Activated CD4-positive, CD25-positive, alpha-beta regulatory T cell treated with anti-CD3 and anti-CD28 coated beads, Interleukin-2, amount 50 U/mL, for 24 hours (primary cell): ENCODE measurements around the gene LHX3.

Experiments used
- ATAC-seq, 2 donors: fragments of 150-1000 bp; cut with Tn5 transposase; one replicate each; pipeline ENCODE4 v1.10.0; 2021; ENCODE audit warnings: mild to moderate bottlenecking in 1 of 2, moderate library complexity in 1 of 2

The LHX3 gene

DNA sequence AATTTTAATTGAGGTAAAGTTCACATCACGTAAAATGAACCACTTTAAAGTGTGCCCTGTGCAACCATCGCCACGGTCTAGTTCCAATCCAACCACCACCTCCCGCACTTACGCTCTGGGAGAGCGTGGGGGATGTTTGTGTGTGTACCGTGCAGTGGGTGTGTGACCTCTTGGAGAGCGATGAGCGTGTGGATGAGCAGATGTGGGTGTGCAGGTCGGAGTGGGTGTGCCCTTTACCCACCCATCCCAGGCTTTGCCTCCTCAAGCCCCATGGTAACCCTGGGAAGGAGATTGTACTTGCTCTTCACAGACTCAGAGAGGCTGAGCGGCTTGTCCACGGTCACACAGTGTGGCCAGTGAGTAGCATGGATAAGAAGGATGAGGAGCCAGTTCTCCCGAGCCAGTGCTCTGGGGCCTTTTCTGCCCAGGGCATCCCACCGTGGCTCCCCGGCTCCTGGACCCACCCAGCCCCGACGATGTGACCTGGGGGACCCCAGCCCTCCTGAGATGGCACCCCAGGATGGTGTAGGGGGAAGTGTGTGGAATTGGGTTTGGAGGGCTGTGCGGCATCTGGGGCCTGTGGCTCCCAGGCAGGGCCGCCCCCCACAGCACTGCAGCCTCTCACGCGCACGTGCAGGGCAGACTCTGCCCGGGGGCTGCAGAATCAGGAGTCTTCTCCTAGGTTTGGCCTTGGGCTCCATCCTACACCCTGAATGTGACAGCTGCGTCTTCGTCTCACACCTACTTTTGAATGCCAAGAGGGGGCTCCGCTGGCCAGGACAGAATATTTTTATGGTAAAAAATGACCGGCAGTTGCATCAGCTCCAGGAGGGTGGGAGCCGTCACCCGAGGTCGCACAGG is 13.6 kb downstream of the LHX3 start:
- ATAC-seq: no peak

DNA sequence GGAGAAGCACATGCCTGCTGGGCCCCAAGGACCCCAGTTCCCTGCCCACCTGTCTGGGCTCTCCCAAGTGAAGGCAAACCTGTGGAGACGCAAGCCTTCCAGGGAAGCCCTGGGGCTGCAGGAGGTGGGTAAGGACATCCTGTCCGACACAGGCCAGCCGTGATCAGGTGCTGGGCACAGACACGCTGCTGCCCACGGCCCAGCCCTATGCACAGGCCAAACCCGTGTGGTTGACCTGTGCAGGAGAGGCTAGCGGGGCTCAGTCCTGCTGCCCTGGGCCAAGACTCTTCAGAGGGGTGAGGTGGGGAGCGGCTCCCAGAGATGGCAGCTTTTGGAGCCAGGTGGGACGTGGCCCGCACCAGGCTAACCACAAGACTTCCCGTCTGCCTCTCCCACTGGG is 14.3 kb downstream of the LHX3 start:
- no peak for ATAC-seq

- ATAC-seq: no peak
Observed at GRCh38 chr9:136190237-136190601, 14.7 kb downstream of the LHX3 start.

DNA sequence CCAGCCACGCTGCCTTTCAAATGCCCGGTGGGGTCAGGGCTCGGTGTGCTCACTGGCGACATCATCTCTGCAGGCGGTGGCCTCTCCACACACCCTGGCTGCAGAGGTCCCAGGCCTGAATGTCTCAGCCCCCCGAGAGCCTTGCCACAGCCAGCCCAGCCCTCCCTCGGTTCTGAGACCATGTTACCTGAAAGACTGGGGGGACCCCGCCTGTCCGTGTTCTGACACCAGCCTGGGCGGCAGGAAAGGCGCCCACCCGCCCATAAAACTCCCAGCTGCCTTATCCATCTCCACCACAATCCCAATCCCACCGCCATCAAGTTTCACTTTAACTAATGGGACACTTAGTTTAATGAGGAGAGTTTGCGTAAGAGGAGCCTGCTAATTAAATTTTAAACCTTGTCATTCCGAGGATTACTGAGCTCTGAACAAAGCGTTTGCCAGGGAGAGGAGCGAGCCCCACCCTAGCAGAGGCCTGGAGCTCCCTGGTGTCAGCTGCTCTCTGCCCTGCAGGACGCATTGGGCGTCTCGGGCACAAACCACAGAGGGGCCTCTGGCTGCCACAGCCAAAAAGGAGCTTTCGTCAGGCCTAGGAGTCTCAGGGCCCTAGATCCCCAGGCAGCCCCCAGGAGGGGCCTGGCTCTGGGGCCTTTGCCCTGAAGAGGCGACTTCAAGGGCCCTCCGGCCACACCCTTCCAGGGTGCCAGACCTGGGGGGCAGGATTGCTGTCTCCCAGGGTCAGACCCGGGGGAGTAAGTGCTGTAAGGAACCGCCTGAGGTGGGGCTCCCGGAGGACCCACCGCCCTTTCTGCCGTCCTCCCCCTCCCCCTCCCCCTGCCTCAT is 15.3 kb downstream of the LHX3 start:
- no peak for ATAC-seq

GRCh38 chr9:136187683-136188586 is 17.0 kb downstream of the LHX3 start:
- ATAC-seq: no peak

- no peak for ATAC-seq
Observed at GRCh38 chr9:136187197-136187596, 17.7 kb downstream of the LHX3 start.

- ATAC-seq: no peak
Observed at GRCh38 chr9:136186386-136186785, 18.5 kb downstream of the LHX3 start.

DNA sequence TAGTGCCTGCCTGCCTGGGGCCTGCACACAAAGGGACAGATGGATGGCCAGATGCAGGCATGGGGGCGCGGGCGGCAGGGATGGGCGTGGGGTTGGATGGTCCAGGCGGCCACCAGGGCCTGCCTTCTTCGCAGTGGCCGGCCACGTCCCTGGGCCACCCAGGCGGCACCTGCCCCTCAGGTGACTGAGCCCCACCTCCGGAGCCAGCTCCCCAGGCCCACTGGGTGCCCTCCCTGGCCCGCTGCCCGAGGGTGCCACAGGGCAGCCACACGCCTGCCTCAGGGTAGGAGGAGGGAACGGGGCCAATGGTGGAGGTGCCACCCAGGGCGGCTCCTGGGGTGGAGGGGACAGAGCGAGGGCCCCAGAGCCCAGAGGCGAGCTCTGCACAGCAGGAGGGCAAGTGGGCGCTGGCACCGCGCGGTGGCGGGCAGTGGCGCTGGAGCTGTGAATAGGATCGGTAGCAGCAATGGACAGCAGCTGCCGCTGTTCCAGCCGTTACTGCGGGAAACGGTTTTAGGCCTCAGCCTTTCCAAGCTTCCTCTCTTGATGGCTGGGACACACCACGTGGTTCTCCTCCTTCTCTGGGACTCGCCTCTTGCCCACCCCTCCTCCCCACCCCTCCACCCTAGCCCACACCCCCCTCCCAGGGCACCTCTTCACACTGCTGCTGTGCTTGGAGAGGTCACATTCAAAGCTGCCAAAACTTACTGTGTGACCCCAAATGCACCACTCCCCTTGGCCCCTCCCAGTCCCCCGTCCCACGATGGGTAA is 19.1 kb downstream of the LHX3 start:
- no peak for ATAC-seq

DNA sequence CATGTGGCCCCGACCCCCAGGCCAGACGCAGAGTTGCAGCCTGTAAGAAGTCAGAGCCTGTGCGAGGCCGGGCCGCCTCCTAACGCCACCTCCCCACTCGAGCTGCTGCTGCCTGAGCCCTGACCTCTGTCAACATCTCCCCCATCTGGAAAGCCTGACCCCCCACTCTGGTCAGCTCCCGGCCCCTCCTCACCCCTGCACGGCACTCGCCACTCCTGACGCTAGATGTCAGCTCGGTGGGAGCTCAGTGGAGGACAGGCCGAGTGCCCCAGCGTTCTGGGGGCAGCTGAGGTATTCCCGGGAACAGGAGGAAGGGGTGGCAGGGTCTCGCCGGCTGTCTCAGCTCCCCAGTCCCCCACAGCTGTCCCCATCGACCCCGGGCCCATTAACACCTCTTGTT is 19.9 kb downstream of the LHX3 start:
- ATAC-seq: no peak

- no peak for ATAC-seq
Observed at GRCh38 chr9:136182850-136183422, 22.0 kb downstream of the LHX3 start.

GRCh38 chr9:136182420-136182787 is 22.5 kb downstream of the LHX3 start:
- ATAC-seq: no peak

DNA sequence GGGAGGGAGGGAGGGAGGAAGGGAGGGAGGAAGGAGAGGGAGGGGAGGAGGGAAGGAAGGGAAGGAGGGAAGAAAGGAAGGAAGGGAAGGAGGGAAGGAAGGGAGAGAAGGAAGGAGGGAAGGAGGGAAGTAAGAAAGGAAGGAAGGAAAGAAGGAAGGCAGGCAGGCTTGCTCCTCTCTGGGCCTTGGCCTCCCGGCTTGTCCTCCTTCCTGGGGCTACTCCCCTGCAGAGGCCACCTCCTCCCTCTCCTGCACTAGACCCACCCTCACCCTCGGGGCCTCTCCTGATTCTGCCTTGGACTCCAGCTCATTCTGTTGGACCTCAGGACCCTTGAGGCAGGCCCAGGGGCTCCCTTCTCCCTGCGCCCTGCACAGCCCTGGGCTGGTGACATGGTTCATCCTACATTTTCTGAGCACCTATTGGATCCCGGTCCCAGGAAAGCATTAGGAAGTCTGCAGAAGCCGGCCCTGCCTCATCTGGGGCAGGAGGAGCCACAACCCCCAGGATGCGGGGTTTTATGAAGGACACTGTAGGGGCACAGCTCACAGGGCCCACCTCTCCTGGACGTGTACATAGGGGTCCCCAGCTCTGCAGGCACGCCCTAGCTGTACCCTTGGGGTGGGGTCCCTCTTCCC is 23.0 kb downstream of the LHX3 start:
- ATAC-seq: no peak

- no peak for ATAC-seq
Observed at GRCh38 chr9:136180586-136180985, 24.3 kb downstream of the LHX3 start.

DNA sequence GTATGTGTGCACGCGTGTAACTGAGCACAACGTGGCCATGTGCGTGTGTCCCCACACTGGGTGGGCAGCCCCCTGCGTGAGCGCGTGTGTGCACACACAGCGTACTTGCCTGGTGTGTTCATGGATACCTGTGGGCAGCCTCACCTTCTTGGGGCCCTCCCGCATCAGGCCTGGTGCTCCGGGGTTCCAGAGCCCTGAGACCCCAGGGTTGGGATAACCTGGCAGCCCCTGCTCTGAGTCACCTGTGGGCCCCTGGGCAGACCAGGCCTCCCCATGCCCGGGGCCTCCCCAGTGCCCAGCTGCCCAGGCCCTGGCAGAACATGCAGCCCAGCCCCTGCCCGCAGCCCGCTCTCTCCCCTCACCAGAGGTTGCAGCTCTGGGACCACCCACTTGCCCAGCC is 25.2 kb downstream of the LHX3 start:
- ATAC-seq: no peak

- no peak for ATAC-seq
Observed at GRCh38 chr9:136179101-136179616, 25.8 kb downstream of the LHX3 start.

DNA sequence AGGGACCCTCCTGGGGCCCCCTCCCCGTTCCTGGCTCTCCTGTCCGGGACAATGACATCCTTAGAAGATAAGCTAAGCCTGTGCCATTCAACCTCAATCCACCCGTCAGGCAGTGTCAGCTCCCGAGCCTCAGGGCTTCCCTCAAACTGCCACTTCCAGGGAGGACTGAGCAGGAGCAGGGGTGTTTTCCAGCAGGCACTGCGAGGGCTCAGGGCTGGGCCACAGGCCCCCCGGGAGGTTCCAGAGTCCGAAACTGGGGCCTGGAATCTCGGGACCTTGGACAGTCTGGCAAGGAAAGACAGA is 26.2 kb downstream of the LHX3 start:
- ATAC-seq: no peak

DNA sequence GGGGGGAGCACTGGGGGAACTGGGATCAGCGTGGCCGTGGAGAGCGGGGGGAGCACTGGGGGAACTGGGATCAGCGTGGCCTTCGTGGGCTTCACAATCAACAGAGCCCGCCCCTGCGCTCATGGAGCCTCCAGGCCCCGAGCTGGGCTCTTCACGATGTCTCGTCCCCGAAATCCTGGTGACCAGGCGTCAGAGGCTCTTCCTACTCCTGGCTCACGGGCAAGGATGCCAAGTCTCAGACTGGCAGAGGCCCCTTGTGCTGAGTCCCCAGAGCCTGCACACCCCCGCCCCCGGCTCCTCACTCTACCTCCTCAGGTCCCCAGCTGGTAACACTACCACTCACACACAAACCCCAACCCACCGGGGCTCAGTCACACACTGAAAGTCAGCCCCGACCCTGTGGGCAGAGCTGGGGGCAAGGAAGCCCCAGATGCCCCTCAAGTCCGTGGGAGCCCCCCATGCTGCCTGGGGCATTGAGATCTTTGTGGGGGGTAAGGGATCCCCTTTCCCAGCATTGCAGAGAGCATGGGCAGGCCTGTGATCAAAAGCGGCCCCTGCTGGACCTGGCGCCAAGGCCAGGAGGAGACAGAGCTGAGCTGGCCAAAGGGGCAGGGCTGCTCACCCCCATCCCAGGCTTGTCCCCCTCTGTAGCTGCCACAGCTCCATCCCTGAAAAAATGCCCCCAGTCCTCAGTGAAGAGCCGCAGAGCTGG is 26.7 kb downstream of the LHX3 start:
- no peak for ATAC-seq

- ATAC-seq: no peak
Observed at GRCh38 chr9:136177224-136177623, 27.7 kb downstream of the LHX3 start.

- ATAC-seq: no peak
Observed at GRCh38 chr9:136175616-136176197, 29.2 kb downstream of the LHX3 start.
